GM12865 (cell line): Measurements from ENCODE around the gene KCTD12.

Experiments
- DNase-seq: peaks from one replicate; pipeline ENCODE4 v3.0.0; 2010; ENCODE audit warnings: low read depth
- H3K4me3 ChIP-seq: 2 replicates; pipeline ENCODE4 v1.5.1; 2011; ENCODE audit warnings: mild to moderate bottlenecking, low read depth, low read length, control low read depth
- TF ChIP-seq, protein P1 (sequence below): IDR thresholded peaks from 2 replicates; pipeline ENCODE4 v1.5.1; 2011; ENCODE audit warnings: low read length, control low read depth, low read depth, inconsistent platforms; ENCODE audit not compliant: insufficient read depth; ENCODE audit errors: missing control alignments

The KCTD12 gene

DNA sequence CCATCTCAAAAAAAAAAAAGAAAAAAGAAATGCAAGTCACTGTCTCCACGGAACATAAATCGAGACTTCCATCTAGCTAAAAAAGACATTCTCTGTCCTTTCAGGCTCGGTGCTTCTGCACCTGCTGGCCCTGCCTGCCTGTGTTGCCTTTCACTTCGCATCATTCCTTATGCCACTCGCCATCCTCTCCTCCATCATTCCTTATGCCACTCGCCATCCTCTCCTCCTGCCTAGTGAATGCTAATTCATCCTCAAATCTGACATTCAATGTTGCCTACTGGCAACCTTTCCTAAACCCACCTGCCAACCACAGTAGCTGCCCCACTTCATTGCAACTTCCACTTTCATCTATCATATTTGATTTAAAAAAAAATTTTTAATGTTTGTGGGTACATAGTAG, 36.7 kb downstream of the KCTD12 start:
- TF ChIP-seq, protein P1, sequence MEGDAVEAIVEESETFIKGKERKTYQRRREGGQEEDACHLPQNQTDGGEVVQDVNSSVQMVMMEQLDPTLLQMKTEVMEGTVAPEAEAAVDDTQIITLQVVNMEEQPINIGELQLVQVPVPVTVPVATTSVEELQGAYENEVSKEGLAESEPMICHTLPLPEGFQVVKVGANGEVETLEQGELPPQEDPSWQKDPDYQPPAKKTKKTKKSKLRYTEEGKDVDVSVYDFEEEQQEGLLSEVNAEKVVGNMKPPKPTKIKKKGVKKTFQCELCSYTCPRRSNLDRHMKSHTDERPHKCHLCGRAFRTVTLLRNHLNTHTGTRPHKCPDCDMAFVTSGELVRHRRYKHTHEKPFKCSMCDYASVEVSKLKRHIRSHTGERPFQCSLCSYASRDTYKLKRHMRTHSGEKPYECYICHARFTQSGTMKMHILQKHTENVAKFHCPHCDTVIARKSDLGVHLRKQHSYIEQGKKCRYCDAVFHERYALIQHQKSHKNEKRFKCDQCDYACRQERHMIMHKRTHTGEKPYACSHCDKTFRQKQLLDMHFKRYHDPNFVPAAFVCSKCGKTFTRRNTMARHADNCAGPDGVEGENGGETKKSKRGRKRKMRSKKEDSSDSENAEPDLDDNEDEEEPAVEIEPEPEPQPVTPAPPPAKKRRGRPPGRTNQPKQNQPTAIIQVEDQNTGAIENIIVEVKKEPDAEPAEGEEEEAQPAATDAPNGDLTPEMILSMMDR = no peak
- DNase-seq = no peak
- H3K4me3 ChIP-seq = no peak overlapping the region

GRCh38 chr13:76848596-76848995, 37.6 kb downstream of the KCTD12 start:
- no peak overlapping the region for H3K4me3 ChIP-seq
- TF ChIP-seq, protein P1 = no peak
- DNase-seq = no peak

- no peak for DNase-seq
- no peak overlapping the region for H3K4me3 ChIP-seq
- TF ChIP-seq, protein P1 = no peak
Observed at GRCh38 chr13:76846363-76846762, 39.8 kb downstream of the KCTD12 start.

DNA sequence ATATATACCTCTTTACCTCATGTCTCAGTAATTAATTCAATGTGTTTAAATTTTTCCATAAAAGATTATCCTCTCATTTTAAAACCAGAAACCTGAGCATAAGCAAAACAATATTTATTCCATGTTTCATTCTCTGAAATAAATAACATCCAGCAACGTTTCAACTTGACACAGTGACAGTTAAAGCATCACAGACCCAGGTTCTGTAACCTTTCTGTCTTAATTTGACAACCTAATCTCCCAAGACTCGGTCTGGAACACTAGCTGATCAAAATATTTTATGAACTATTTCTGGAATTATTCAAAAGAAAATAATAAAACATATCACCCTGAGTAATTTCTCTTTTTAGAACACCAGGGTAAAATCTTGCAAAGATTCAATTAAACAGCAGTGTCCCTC, 40.3 kb downstream of the KCTD12 start:
- H3K4me3 ChIP-seq = no peak overlapping the region
- TF ChIP-seq, protein P1 = no peak
- no peak for DNase-seq

GRCh38 chr13:76845367-76845766, 40.8 kb downstream of the KCTD12 start:
- no peak for DNase-seq
- TF ChIP-seq, protein P1 = no peak
- no peak overlapping the region for H3K4me3 ChIP-seq

- TF ChIP-seq, protein P1 = no peak
- no peak for DNase-seq
- H3K4me3 ChIP-seq = no peak overlapping the region
Observed at GRCh38 chr13:76837801-76838200, 48.4 kb downstream of the KCTD12 start.

DNA sequence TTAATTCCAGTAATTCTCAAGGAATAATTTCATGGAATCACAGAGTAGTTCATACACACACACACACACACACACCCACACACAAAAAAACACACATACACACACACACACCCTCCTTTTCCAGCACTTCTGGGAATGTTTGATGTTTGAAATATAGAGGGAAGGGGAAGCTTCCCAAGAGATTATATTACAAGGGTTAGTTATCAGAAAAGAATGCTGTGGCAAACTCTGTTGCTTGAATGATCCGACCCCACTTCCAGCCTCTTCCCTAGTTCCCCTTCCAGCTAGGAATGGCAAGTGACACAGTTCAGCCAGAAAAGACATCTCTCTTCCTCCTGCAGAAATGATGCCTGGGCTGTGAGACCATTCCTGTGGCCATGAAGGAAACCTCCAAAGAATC, 49.9 kb downstream of the KCTD12 start:
- TF ChIP-seq, protein P1 = no peak

More for the DNA sequence above, 49.9 kb downstream of the KCTD12 start:
- no peak for DNase-seq
- no peak overlapping the region for H3K4me3 ChIP-seq
